Tibial nerve (tissue), 4 donors: ENCODE measurements around the gene COL2A1. TPM values are rescaled to one million over a fixed set of nuclear protein-coding genes. Genes with fewer than 3 reads are reported as not detected.

ENCODE experiments used
- DNase-seq, 2 donors: peaks; one replicate each; pipeline ENCODE4 v3.0.0-alpha.2; 2019; ENCODE audit warnings: low spot score in 2 of 2
- H3K27ac ChIP-seq, 4 donors: fragments of 200-600 bp; sonication (generic) in 3 of 4; one replicate each; pipeline ENCODE4 v1.5.1; 2017 to 2019; ENCODE audit warnings: mild to moderate bottlenecking in 1 of 4
- H3K27me3 ChIP-seq, 2 donors: fragments of 200-600 bp; sonication (generic) in 1 of 2; one replicate each; pipeline versions ENCODE4 v1.5.1 to v1.6.0; 2017 to 2019
- H3K36me3 ChIP-seq, 3 donors: fragments of 200-600 bp; sonication (generic); one replicate each; pipeline ENCODE4 v1.5.1; 2018 to 2019
- H3K4me1 ChIP-seq, 4 donors: fragments of 200-600 bp; sonication (generic) in 3 of 4; one replicate each; pipeline ENCODE4 v1.5.1; 2017 to 2019
- H3K4me3 ChIP-seq, 4 donors: fragments of 200-600 bp; sonication (generic) in 3 of 4; one replicate each; pipeline ENCODE4 v1.5.1; 2017 to 2019; ENCODE audit warnings: mild to moderate bottlenecking in 1 of 4, moderate library complexity in 1 of 4
- H3K9me3 ChIP-seq, 4 donors: fragments of 200-600 bp; sonication (generic) in 3 of 4; one replicate each; pipeline ENCODE4 v1.5.1; 2017 to 2019
- EP300 ChIP-seq, 2 donors: sonication (generic); formaldehyde crosslinking; IDR thresholded peaks; one replicate each; pipeline ENCODE4 v1.6.1; 2017; ENCODE audit warnings: antibody characterized with exemption in 2 of 2, mild to moderate bottlenecking in 1 of 2
- POLR2A ChIP-seq, 2 donors: fragments of 450-650 bp; IDR thresholded peaks; one replicate each; pipeline ENCODE4 v1.6.1; 2017; ENCODE audit warnings: antibody characterized with exemption in 2 of 2, mild to moderate bottlenecking in 2 of 2, moderate library complexity in 2 of 2
- WGBS, 2 donors: methylation state at CpG; one replicate each; pipeline ENCODE4 v1.1.5; 2018; 5-methylcytosine and 5-hydroxymethylcytosine counted together
- total RNA-seq, 4 donors: library from RNA; depleted of rRNA; stranded (reverse); fragments of >200 nt; gene quantifications; one replicate each; pipeline ENCODE4 v1.1.0, GENCODE V29; 2016
- TF ChIP-seq, protein P1 (sequence below), 5 experiments: fragments of 200-600 bp in 3 of 5; fragments of 450-650 bp in 2 of 5; sonication (generic) in 3 of 5; IDR thresholded peaks; one replicate each; pipeline ENCODE4 v1.5.1; 2016 to 2019; ENCODE audit warnings: antibody characterized with exemption in 5 of 5, mild to moderate bottlenecking in 3 of 5, moderate library complexity in 2 of 5

COL2A1 gene
- total RNA-seq, 4 donors from 2014 or later = not detected

DNA sequence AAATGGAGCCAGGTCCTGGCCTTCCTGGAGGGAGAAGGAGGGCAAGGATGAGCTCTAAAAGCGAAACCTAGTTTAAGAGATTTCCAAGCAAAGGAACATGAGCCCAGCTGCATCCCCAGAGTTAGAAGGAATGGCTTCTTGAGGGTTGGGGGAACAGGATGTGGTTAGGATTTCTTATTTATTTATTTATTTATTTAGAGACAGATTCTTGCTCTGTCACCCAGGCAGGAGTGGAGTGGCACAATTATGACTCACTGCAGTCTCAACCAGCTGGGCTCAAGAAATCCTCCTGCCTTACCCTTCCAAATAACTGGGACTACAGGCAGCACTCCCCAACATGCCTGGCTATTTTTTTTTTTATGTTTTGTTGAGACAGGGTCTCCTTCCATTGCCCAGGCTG is 66.2 kb downstream of the COL2A1 start:
- 88 to 97% methylated on average over 1 of the region's 1 CpG for WGBS, 2 donors
- TF ChIP-seq, protein P1, sequence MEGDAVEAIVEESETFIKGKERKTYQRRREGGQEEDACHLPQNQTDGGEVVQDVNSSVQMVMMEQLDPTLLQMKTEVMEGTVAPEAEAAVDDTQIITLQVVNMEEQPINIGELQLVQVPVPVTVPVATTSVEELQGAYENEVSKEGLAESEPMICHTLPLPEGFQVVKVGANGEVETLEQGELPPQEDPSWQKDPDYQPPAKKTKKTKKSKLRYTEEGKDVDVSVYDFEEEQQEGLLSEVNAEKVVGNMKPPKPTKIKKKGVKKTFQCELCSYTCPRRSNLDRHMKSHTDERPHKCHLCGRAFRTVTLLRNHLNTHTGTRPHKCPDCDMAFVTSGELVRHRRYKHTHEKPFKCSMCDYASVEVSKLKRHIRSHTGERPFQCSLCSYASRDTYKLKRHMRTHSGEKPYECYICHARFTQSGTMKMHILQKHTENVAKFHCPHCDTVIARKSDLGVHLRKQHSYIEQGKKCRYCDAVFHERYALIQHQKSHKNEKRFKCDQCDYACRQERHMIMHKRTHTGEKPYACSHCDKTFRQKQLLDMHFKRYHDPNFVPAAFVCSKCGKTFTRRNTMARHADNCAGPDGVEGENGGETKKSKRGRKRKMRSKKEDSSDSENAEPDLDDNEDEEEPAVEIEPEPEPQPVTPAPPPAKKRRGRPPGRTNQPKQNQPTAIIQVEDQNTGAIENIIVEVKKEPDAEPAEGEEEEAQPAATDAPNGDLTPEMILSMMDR (IDR thresholded peaks at IDR 0.05) = no peak
- TF ChIP-seq POLR2A (IDR thresholded peaks at IDR 0.05) (no peak), EP300 (IDR thresholded peaks at IDR 0.05) (no peak)

DNA sequence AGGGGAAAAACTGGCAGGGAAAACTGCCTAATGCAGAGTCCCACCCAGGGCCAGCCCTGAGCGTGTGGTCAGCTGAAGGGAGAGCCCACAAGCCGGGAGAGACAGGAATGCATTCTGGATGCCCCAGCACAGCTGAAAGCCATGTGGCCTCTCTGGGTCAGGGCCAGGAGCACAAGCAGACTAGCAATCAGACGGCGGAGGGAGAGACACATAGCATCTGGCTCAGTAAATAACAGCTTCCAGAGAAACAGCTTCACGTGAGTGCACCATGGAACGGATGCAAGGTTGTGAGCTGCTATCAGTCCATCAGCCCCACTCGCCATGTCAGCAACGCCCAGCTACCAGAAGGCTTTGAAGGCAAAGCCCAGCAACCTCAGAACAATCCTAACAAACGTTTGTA is 69.1 kb downstream of the COL2A1 start:
- WGBS, 2 donors = 17 to 18% methylated on average over 8 to 9 of the region's 9 CpGs
- peaks cover 0 to 9% (median 2%) of the 10 kb centered on the region in 4 donors for H3K4me1 ChIP-seq

More for the DNA sequence above, 66.2 kb downstream of the COL2A1 start:
- peaks cover 0 to 15% (median 2%) of the 10 kb centered on the region in 4 donors for H3K4me1 ChIP-seq
- no peak overlapping the region for H3K27ac ChIP-seq
- H3K36me3 ChIP-seq = no peaks in the 10 kb centered on the region
- H3K9me3 ChIP-seq = no peaks in the 10 kb centered on the region
- DNase-seq = no peak
- H3K4me3 ChIP-seq = no peak overlapping the region
- peaks cover 0 to 24% of the 10 kb centered on the region in 2 donors for H3K27me3 ChIP-seq

DNA sequence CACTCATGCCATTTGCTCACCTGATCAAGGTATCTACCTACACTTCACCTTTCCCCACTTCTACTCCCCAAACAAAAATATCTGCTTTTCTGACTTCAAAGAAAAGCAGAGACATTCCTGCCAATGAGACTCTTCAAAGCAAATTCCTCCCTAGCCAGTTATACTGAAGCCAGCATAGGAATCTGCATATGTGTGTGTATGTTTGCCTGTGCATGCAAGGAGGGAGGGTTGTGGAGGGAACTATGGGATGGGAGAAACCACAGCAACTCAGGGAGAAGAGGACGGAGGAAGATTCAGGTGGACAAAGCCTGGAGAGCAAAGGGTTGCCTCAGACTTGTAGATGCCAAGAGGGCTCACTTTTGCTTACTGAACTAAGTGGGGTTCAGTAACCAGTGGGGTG is 73.1 kb downstream of the COL2A1 start:
- 77 to 83% methylated on average over 1 of the region's 1 CpG for WGBS, 2 donors
- TF ChIP-seq POLR2A (IDR thresholded peaks at IDR 0.05) = no peak
- no peaks in the 10 kb centered on the region for H3K27me3 ChIP-seq
- no peaks in the 10 kb centered on the region for H3K36me3 ChIP-seq
- no peaks in the 10 kb centered on the region for H3K9me3 ChIP-seq
- no peak overlapping the region for H3K27ac ChIP-seq
- peaks cover 0 to 9% (median 2%) of the 10 kb centered on the region in 4 donors for H3K4me1 ChIP-seq
- no peak overlapping the region for H3K4me3 ChIP-seq
- DNase-seq = no peak

More for the DNA sequence above, 69.1 kb downstream of the COL2A1 start:
- Histone ChIP-seq H3K27me3 (no peaks in the 10 kb centered on the region), H3K9me3 (no peaks in the 10 kb centered on the region), H3K27ac (no peak overlapping the region), H3K36me3 (no peaks in the 10 kb centered on the region), H3K4me3 (no peak overlapping the region)
- TF ChIP-seq EP300 (IDR thresholded peaks at IDR 0.05) = no peak
- TF ChIP-seq, protein P1 (IDR thresholded peaks at IDR 0.05) = no peak
- TF ChIP-seq POLR2A (IDR thresholded peaks at IDR 0.05) = no peak
- DNase-seq = peak in 1 of 2 donors; percentile 37

DNA sequence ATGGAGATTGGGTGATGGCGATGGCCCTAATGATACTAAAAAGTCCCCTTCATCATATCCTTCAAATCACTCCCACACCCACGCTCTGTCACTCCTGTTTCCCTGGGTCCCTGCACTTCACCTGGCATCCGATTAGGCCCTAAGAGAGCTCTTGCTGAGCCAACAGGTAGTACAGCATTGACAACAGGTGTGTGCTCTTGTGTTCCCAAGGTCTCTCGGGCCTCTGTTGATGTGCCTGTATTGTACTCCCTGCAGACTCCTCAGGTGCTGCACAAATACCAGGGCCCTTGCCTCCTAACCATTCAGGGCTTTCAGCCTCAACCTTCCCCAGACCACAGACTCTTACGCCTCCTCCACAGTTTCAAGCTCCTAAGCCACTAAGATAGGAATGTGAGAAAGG is 73.6 kb downstream of the COL2A1 start:
- DNase-seq = no peak
- no peak for TF ChIP-seq POLR2A (IDR thresholded peaks at IDR 0.05)
- TF ChIP-seq, protein P1 (IDR thresholded peaks at IDR 0.05) = no peak
- TF ChIP-seq EP300 (IDR thresholded peaks at IDR 0.05) = no peak
- Histone ChIP-seq H3K4me1 (peaks cover 0 to 8% (median 2%) of the 10 kb centered on the region in 4 donors), H3K4me3 (no peak overlapping the region), H3K36me3 (no peaks in the 10 kb centered on the region), H3K27me3 (no peaks in the 10 kb centered on the region), H3K27ac (no peak overlapping the region), H3K9me3 (no peaks in the 10 kb centered on the region)
- WGBS, 2 donors = 95 to 96% methylated on average over 5 of the region's 5 CpGs

DNA sequence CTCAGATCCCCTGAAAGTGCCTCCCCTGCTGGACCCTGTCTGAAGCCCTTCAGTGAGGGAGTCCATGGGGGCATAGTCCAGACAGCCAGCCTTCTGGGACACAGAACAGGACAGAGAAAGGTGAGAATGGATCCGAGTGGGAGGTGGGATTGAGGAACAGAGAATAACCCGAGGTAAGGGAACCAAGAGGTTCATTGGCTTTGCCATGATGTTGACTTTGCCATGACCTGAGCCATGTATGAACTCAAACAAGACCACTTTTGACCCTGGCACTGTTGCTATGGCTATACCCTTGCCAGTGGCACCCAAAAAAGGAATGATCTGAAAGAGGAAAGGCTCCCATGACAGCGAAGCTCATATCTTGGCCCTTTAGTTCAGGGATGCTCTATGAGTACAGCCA is 76.9 kb downstream of the COL2A1 start:
- H3K36me3 ChIP-seq = no peaks in the 10 kb centered on the region
- no peaks in the 10 kb centered on the region for H3K27me3 ChIP-seq
- H3K27ac ChIP-seq = no peak overlapping the region
- no peaks in the 10 kb centered on the region for H3K4me1 ChIP-seq
- TF ChIP-seq POLR2A (IDR thresholded peaks at IDR 0.05) (no peak), EP300 (IDR thresholded peaks at IDR 0.05) (no peak)
- TF ChIP-seq, protein P1 (IDR thresholded peaks at IDR 0.05) = no peak
- no peak for DNase-seq
- H3K9me3 ChIP-seq = no peaks in the 10 kb centered on the region
- 83 to 86% methylated on average over 3 of the region's 3 CpGs for WGBS, 2 donors
- H3K4me3 ChIP-seq = no peak overlapping the region

Other genes with a start within 250 kb of the COL2A1 start
- gene RAPGEF3, start 245.6 kb downstream of the COL2A1 start, total RNA-seq = 100 to 1,000 TPM in 1 of 4 donors, 10 to 100 TPM in 3; 47.3 to 109 (median 83.6) TPM
- 10 to 100 TPM; 24.6 to 37.9 (median 33.8) TPM for gene SLC48A1, start 231.2 kb downstream of the COL2A1 start, total RNA-seq
- 100 to 1,000 TPM in 2 of 4 donors, 10 to 100 TPM in 2; 90.4 to 186 (median 98.4) TPM for gene HDAC7, start 184.6 kb downstream of the COL2A1 start, total RNA-seq
- 1 to 10 TPM in 2 of 4 donors, under 1 TPM in 2; 0.78 to 6.6 (median 1.1) TPM for gene VDR, start 99.5 kb downstream of the COL2A1 start, total RNA-seq
- 10 to 100 TPM; 26.9 to 69.7 (median 49.5) TPM for gene TMEM106C, start 40.9 kb downstream of the COL2A1 start, total RNA-seq
- gene SENP1, start 101.6 kb upstream of the COL2A1 start, total RNA-seq = 10 to 100 TPM; 14.7 to 40.0 (median 21.1) TPM
- gene PFKM, start 114.9 kb upstream of the COL2A1 start, total RNA-seq = 10 to 100 TPM; 37.5 to 51.1 (median 47.4) TPM
- gene ASB8, start 153.0 kb upstream of the COL2A1 start, total RNA-seq = 10 to 100 TPM; 25.1 to 40.2 (median 28.2) TPM
- gene CCDC184, start 179.2 kb upstream of the COL2A1 start, total RNA-seq = 1 to 10 TPM; 2.1 to 4.3 (median 2.9) TPM
- gene OR10AD1, start 198.8 kb upstream of the COL2A1 start, total RNA-seq = not detected